Activated CD4-positive, alpha-beta T cell treated with anti-CD3 and anti-CD28 coated beads, Interleukin-2, amount 50 U/mL, for 48 hours (primary cell): Measurements from ENCODE around the gene FAM168A.

Source experiments
- DNase-seq, 2 experiments: peaks; one replicate each; pipeline ENCODE4 v3.0.0-alpha.2; 2020

Gene FAM168A

DNA sequence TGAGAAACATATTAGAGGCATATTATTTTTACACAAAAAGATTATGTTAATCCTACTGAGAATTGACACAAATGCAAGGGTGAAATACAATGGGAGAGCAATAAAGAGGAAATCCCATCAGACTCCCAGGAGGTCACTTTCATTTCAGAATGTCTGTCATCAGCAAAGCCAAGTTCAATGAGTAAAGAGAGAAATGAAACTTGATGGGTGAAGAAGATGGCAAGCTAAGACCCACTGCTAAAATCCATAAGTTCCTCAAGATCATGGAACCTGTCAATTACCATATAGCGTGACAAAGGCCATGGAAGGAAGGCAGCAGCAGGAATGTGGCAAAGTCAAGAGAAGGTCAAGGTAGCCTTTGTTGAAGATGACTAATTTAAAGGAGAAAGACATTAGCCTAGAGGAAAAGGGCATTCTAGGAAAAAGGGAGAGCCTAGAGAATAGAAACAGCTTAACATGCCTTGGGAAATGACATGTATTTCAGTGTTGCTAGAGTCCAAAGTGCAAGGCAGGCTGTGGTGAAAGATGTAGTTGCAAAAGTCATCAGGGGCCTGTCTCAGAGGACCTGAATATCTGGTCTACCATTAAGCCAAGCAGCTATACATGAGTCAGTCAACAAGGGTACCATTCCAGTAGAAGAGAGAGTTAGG lies 43.1 kb downstream of the FAM168A start:
- no peak for DNase-seq

DNA sequence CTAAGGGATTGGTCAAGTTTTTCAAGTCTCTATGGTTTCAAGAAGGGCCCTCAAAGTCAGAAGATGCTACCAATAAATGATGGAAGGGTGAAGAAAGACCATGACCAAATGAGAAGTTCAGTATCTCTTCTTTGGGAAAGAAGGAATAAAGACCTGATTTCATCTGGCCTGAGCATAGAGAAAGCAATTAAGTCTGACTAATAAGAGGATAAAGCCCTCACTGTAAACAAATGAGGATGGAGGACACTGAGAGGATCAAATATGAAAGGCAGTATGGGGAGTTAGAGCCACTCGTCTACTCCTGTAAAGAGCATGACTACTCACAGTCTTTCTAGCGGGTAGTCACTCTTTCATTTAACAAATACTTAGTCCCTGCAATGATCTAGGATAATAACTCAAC lies 44.6 kb downstream of the FAM168A start:
- no peak for DNase-seq

- DNase-seq = no peak
Observed at GRCh38 chr11:73551677-73552076, 46.2 kb downstream of the FAM168A start.

- no peak for DNase-seq
Observed at GRCh38 chr11:73549376-73549775, 48.5 kb downstream of the FAM168A start.

GRCh38 chr11:73547706-73548595 lies 50.0 kb downstream of the FAM168A start:
- no peak for DNase-seq

- no peak for DNase-seq
Observed at GRCh38 chr11:73542175-73542574, 55.7 kb downstream of the FAM168A start.

- no peak for DNase-seq
Observed at GRCh38 chr11:73539506-73540084, 58.3 kb downstream of the FAM168A start.

- no peak for DNase-seq
Observed at GRCh38 chr11:73538381-73538872, 59.5 kb downstream of the FAM168A start.

GRCh38 chr11:73537969-73538368 lies 59.9 kb downstream of the FAM168A start:
- DNase-seq = no peak

- DNase-seq = no peak
Observed at GRCh38 chr11:73536961-73537360, 61.0 kb downstream of the FAM168A start.

GRCh38 chr11:73532310-73532709 lies 65.6 kb downstream of the FAM168A start:
- no peak for DNase-seq

DNA sequence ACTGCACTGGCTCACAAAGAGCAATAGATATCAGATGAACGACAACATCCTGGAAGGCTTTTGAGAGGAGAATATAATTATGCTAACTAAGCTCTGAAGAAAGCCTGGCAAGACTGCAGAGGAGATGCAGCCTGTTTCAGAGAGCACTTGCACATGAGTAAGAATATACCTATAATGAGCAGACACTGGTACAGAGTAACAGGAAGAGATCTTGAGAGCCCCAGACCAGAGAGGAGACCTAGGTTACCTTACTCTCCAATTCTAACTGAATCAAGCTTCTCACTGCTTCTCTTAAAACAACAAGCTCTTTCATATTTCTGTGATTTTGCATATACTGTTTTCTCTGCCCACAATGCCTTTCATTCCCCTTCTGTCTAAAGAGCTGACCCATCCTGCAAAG lies 66.5 kb downstream of the FAM168A start:
- no peak for DNase-seq

DNA sequence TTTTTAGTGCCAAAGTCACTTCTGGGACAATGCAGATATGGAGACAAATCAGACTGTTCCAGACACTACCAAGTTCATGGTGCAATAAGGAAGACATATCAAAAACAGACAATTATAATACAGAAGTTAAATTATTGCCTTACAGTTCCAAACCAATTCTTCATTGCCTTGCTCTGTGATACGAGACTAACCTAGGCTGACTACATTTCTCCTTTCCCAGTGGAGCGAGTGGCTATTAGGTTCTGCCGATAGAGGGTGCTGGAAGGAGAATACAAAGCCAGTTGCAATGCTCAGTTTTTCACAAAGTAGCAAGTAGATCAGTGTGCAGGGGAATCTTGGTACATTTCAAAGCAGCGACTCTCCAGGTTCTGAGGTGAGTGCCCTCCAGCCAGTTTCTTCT lies 67.8 kb downstream of the FAM168A start:
- DNase-seq = no peak

- DNase-seq = no peak
Observed at GRCh38 chr11:73529204-73529530, 68.7 kb downstream of the FAM168A start.

GRCh38 chr11:73528483-73529203 lies 69.3 kb downstream of the FAM168A start:
- DNase-seq = no peak

DNA sequence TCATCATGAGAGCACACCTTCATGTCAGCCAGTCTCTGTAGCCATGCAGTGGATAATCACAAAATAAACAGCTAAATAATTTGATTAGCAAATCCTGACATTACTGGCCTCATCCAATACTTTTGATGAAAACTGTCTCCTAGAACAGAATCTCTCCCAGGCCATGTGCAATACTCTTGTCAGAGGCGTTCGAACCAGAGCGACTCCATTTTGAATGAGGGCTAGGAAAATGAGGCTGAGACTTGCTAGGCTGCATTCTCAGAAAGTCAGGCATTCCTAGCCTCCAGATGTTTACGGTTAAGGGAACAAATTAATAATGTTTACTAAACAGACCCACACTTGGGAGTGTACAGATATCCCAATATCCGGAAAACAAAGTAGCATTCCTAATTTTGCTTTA lies 69.9 kb downstream of the FAM168A start:
- DNase-seq = no peak

- DNase-seq = no peak
Observed at GRCh38 chr11:73525611-73526010, 72.3 kb downstream of the FAM168A start.

- DNase-seq = no peak
Observed at GRCh38 chr11:73524774-73525173, 73.1 kb downstream of the FAM168A start.

DNA sequence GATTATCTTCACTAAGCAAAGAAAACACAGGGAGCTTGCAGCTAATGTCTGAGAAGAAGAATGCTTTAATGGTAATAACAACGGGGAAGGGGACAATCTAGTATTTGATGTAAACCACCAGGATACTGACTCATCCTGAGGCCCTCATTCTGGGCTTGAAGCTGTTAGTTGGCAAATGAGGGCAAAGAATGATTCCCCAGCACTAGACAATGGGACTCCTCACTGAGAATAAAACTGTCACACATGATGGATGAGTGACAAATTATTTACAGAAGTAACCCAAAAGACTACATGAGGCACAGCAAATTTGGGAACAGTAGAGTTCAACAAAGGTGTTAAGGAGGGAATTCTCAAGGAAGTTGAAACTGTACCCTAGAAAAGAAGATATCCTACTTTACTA lies 76.3 kb downstream of the FAM168A start:
- no peak for DNase-seq

DNA sequence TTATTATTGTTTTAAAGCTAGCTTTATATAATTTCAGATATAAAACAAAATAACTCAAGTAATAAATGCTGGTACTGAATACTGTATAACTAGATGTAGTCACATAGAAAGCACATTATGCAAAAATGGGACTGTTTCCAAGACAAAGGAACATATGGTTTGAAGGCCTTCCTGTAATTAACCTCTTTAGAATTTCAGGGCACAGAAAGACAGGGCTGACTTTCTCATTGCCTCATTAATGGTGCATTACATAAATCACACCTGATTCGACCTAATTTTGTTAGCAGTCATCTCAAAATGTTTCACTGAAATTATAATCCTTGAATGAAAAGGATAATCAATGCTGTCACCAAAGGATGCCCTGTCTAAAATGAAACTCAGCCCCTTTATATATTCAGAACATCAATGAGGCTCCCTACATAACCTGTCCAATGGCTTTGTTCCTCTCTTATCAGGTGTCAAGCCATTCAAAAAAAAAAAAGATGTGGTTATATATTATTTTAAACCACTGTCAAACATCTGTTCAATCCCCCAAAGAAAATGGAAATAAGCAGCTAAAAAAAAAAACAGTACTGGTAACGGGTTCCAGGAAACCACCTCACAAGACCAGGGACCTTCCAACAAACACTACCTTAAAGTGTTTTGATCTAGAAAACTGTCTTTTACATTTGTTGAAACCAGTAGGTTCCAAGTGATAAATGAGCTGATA lies 77.4 kb downstream of the FAM168A start:
- no peak for DNase-seq

GRCh38 chr11:73519266-73519665 lies 78.6 kb downstream of the FAM168A start:
- no peak for DNase-seq

DNA sequence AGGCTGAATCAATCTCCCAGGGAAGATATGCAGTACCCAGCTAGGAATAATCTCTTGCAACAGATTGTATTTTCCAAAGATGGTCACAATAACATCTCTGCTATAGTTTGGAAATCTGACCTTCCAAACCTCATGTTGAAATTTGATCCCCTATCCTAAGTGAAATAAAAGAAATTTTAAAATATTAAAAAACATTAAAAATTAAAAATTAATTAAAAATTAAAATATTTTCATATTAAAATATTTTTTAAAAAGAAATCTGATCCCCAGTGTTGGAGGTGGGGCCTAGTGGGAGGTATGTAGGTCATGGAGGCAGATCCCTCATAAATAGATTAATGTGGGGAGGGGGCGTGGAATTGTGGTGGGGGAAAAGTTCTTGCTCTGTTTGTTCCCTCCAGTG lies 79.7 kb downstream of the FAM168A start:
- no peak for DNase-seq

DNA sequence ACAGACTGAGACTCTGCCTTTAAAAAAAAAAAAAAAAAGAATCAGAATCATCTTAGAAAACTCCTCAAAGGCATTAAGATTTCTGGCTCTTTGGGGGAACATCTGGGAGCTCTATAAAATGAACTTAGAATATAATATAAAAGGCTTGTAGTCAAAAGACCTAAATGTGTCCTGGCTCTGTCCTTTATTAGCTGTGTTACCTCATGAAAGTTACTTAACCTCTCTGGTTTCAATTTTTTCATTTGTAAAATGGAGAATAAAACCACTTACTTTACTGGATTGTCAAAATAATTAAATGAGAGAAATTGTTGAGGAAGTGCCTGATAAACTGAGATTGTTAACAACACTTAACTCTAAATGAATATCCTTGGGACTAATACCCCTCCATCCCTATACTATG lies 81.8 kb downstream of the FAM168A start:
- no peak for DNase-seq
